VCaP (cell line): ENCODE measurements around the gene AGPAT4.
A peak's percentile ranks its signal among the peaks of the same experiment; 100 is the strongest.

Experiments used
- H3K27ac ChIP-seq: fragments of 450-650 bp; 2 replicates; pipeline ENCODE4 v1.5.1; 2017
- CTCF ChIP-seq: fragments of 450-650 bp; conservative IDR thresholded peaks from 2 replicates; pipeline ENCODE4 v1.5.1; 2017; ENCODE audit warnings: mild to moderate bottlenecking, moderate library complexity

AGPAT4 gene

GRCh38 chr6:161163466-161164181 is 110.2 kb downstream of the AGPAT4 start:
- no peak overlapping the region for H3K27ac ChIP-seq
- TF ChIP-seq CTCF: no peak

- no peak overlapping the region for H3K27ac ChIP-seq
- TF ChIP-seq CTCF: no peak
Observed at GRCh38 chr6:161162722-161163121, 111.1 kb downstream of the AGPAT4 start.

- no peak overlapping the region for H3K27ac ChIP-seq
- no peak for TF ChIP-seq CTCF
Observed at GRCh38 chr6:161161889-161162624, 111.8 kb downstream of the AGPAT4 start.

GRCh38 chr6:161161121-161161520 is 112.7 kb downstream of the AGPAT4 start:
- TF ChIP-seq CTCF: no peak

GRCh38 chr6:161154796-161155335 is 119.0 kb downstream of the AGPAT4 start:
- TF ChIP-seq CTCF: no peak
- H3K27ac ChIP-seq: no peak overlapping the region

More at GRCh38 chr6:161161121-161161520, 112.7 kb downstream of the AGPAT4 start:
- H3K27ac ChIP-seq: no peak overlapping the region

- no peak for TF ChIP-seq CTCF
- H3K27ac ChIP-seq: no peak overlapping the region
Observed at GRCh38 chr6:161153725-161154124, 120.1 kb downstream of the AGPAT4 start.

GRCh38 chr6:161152907-161153662 is 120.8 kb downstream of the AGPAT4 start:
- H3K27ac ChIP-seq: no peak overlapping the region
- peak; percentile 58 for TF ChIP-seq CTCF
